Body of pancreas (tissue), 4 donors: ENCODE results near the gene SORCS2. TPM values are rescaled to one million over a fixed set of nuclear protein-coding genes. Genes with fewer than 3 reads are reported as not detected.

Experiments used
- ATAC-seq: fragments of 150-250 bp; one replicate; pipeline ENCODE4 v1.9.1; 2016
- DNase-seq, 4 donors: peaks; one replicate each; pipeline ENCODE4 v3.0.0-alpha.2; 2019
- H3K27ac ChIP-seq, 4 donors: fragments of 200-600 bp; sonication (generic); 1 replicate in 3 of 4; 2 replicates in 1 of 4; pipeline versions ENCODE4 v1.5.1 to v1.6.1; 2016 to 2019; ENCODE audit warnings: mild to moderate bottlenecking in 1 of 4, mixed read lengths in 1 of 4, moderate library complexity in 1 of 4
- H3K27me3 ChIP-seq, 2 donors: fragments of 200-600 bp; sonication (generic); one replicate each; pipeline ENCODE4 v1.6.0; 2016; ENCODE audit warnings: mild to moderate bottlenecking in 1 of 2
- H3K36me3 ChIP-seq, 2 donors: fragments of 200-600 bp; sonication (generic); replicated peaks in 1 of 2; 2 replicates each; pipeline ENCODE4 v1.5.1; 2016; ENCODE audit warnings: low read depth in 2 of 2; ENCODE audit not compliant: insufficient read depth in 1 of 2
- H3K4me1 ChIP-seq: fragments of 200-600 bp; sonication (generic); one replicate; pipeline ENCODE4 v1.6.0; 2016
- H3K4me3 ChIP-seq, 2 donors: fragments of 200-600 bp; sonication (generic); 1 replicate in 1 of 2; 2 replicates in 1 of 2; pipeline ENCODE4 v1.5.1; 2016 to 2019
- H3K9me3 ChIP-seq, 3 donors: fragments of 200-600 bp; sonication (generic); 1 replicate in 2 of 3; 2 replicates in 1 of 3; pipeline ENCODE4 v1.5.1; 2016
- POLR2A ChIP-seq, 3 donors: fragments of 450-650 bp; IDR thresholded peaks; one replicate each; pipeline ENCODE4 v1.6.1; 2016; ENCODE audit warnings: antibody characterized with exemption in 3 of 3, mild to moderate bottlenecking in 2 of 3
- WGBS, 2 donors: methylation state at CpG; one replicate each; pipeline ENCODE4 v1.1.5; 2017; 5-methylcytosine and 5-hydroxymethylcytosine counted together
- intact Hi-C: fragments of 100-400 bp; cut with DNase I; formaldehyde crosslinking; loops from one replicate; pipeline ENCODE4 v1.15.1; 2023
- total RNA-seq, 2 donors: library from RNA; depleted of rRNA; stranded (reverse); fragments of >200 nt; gene quantifications; one replicate each; pipeline ENCODE4 v1.1.0, GENCODE V29; 2016
- TF ChIP-seq, protein P1 (sequence below), 7 experiments: fragments of 450-650 bp in 4 of 7; fragments of 200-600 bp in 3 of 7; sonication (generic) in 3 of 7; IDR thresholded peaks; one replicate each; pipeline ENCODE4 v1.5.1; 2016 to 2019; ENCODE audit warnings: antibody characterized with exemption in 7 of 7

SORCS2 gene
- total RNA-seq, 2 donors from 2014 or later: 0.26 to 0.33 TPM

DNA sequence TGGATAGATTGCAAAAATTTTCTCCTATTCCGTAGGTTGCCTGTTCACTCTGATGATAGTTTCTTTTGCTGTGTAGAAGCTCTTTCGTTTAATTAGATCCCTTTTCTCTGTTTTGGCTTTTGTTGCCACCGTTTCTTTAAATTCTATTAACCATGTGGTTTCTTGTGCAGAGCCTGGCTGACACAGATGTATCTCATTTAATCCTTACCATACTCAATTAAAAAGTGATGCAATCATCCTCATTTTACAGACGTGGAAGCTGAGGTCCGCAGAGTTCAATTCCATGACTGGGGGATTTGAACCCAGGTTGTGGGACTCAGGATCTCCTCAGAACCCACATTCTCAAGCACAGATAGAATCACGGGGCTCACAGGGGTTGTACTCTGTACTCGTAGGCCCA lies 66.7 kb downstream of the SORCS2 start:
- no peak overlapping the region for H3K4me3 ChIP-seq
- H3K9me3 ChIP-seq: no peaks in the 10 kb centered on the region
- no peaks in the 10 kb centered on the region for H3K36me3 ChIP-seq
- H3K27ac ChIP-seq: no peak overlapping the region
- TF ChIP-seq, protein P1, sequence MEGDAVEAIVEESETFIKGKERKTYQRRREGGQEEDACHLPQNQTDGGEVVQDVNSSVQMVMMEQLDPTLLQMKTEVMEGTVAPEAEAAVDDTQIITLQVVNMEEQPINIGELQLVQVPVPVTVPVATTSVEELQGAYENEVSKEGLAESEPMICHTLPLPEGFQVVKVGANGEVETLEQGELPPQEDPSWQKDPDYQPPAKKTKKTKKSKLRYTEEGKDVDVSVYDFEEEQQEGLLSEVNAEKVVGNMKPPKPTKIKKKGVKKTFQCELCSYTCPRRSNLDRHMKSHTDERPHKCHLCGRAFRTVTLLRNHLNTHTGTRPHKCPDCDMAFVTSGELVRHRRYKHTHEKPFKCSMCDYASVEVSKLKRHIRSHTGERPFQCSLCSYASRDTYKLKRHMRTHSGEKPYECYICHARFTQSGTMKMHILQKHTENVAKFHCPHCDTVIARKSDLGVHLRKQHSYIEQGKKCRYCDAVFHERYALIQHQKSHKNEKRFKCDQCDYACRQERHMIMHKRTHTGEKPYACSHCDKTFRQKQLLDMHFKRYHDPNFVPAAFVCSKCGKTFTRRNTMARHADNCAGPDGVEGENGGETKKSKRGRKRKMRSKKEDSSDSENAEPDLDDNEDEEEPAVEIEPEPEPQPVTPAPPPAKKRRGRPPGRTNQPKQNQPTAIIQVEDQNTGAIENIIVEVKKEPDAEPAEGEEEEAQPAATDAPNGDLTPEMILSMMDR (IDR thresholded peaks at IDR 0.05): no peak
- TF ChIP-seq POLR2A (IDR thresholded peaks at IDR 0.05): no peak
- intact Hi-C loops: no loop called here
- no peaks in the 10 kb centered on the region for H3K27me3 ChIP-seq
- peaks cover 14% of the 10 kb centered on the region for H3K4me1 ChIP-seq
- ATAC-seq: no peak
- whole genome bisulfite sequencing, 2 donors: 90 to 92% methylated on average over 7 of the region's 7 CpGs
- DNase-seq: no peak

GRCh38 chr4:7260569-7260968 lies 68.2 kb downstream of the SORCS2 start:
- Histone ChIP-seq H3K4me3 (no peak overlapping the region), H3K4me1 (peaks cover 14% of the 10 kb centered on the region), H3K9me3 (no peaks in the 10 kb centered on the region), H3K27ac (no peak overlapping the region), H3K27me3 (no peaks in the 10 kb centered on the region), H3K36me3 (no peaks in the 10 kb centered on the region)
- ATAC-seq (no peak), DNase-seq (no peak)
- TF ChIP-seq, protein P1 (IDR thresholded peaks at IDR 0.05): no peak
- TF ChIP-seq POLR2A (IDR thresholded peaks at IDR 0.05): no peak
- intact Hi-C loops: no loop called here
- WGBS, 2 donors: 95 to 99% methylated on average over 7 of the region's 7 CpGs

- Histone ChIP-seq H3K27me3 (no peaks in the 10 kb centered on the region), H3K36me3 (no peaks in the 10 kb centered on the region), H3K4me1 (peaks cover 14% of the 10 kb centered on the region), H3K4me3 (no peak overlapping the region), H3K9me3 (no peaks in the 10 kb centered on the region), H3K27ac (no peak overlapping the region)
- no peak for DNase-seq
- WGBS, 2 donors: 44 to 46% methylated on average over 7 to 8 of the region's 8 CpGs
- intact Hi-C loops: no loop called here
- ATAC-seq: no peak
- no peak for TF ChIP-seq POLR2A (IDR thresholded peaks at IDR 0.05)
- TF ChIP-seq, protein P1 (IDR thresholded peaks at IDR 0.05): no peak
Observed at GRCh38 chr4:7261087-7261486, 68.7 kb downstream of the SORCS2 start.

- 61 to 73% methylated on average over 6 of the region's 6 CpGs for WGBS, 2 donors
- Histone ChIP-seq H3K27me3 (no peaks in the 10 kb centered on the region), H3K36me3 (no peaks in the 10 kb centered on the region), H3K9me3 (no peaks in the 10 kb centered on the region), H3K4me1 (peaks cover 12% of the 10 kb centered on the region), H3K27ac (no peak overlapping the region), H3K4me3 (no peak overlapping the region)
- TF ChIP-seq POLR2A (IDR thresholded peaks at IDR 0.05): no peak
- TF ChIP-seq, protein P1 (IDR thresholded peaks at IDR 0.05): no peak
- intact Hi-C loops: no loop called here
- DNase-seq: no peak
- no peak for ATAC-seq
Observed at GRCh38 chr4:7261536-7261935, 69.2 kb downstream of the SORCS2 start.

DNA sequence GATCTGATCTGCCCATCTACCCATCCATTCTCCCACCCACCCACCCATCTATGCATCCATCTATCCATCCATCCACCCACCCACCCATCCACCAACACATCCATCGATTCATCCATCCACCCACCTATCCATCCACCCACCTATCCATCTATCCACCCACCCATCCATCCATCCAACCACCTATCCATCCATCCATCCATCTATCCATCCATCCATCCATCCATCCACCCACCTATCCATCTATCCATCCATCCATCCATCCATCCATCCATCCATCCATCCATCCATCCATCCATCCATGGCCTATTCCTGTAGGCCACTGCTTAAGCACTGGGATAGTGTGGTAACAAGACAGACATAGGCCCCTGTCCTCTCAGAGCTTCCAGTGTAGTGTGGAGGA lies 69.8 kb downstream of the SORCS2 start:
- Histone ChIP-seq H3K27me3 (no peaks in the 10 kb centered on the region), H3K27ac (no peak overlapping the region), H3K9me3 (no peaks in the 10 kb centered on the region), H3K4me3 (no peak overlapping the region), H3K4me1 (peaks cover 6% of the 10 kb centered on the region), H3K36me3 (no peaks in the 10 kb centered on the region)
- 75 to 78% methylated on average over 1 of the region's 1 CpG for WGBS, 2 donors
- DNase-seq (no peak), ATAC-seq (no peak)
- intact Hi-C loops: no loop called here
- TF ChIP-seq, protein P1 (IDR thresholded peaks at IDR 0.05): no peak
- no peak for TF ChIP-seq POLR2A (IDR thresholded peaks at IDR 0.05)
